ENCODE results near the gene TMEM243. TPM values are rescaled to one million over a fixed set of nuclear protein-coding genes. Genes with fewer than 3 reads are reported as not detected.
"Not testable (repeated sequence)": the region's sequence is repeated elsewhere in the genome, so short reads cannot be mapped to it uniquely, and the experiment has no call there.

The TMEM243 gene
- total RNA-seq, 1 donor from 2014 or later = 21.8 TPM

DNA sequence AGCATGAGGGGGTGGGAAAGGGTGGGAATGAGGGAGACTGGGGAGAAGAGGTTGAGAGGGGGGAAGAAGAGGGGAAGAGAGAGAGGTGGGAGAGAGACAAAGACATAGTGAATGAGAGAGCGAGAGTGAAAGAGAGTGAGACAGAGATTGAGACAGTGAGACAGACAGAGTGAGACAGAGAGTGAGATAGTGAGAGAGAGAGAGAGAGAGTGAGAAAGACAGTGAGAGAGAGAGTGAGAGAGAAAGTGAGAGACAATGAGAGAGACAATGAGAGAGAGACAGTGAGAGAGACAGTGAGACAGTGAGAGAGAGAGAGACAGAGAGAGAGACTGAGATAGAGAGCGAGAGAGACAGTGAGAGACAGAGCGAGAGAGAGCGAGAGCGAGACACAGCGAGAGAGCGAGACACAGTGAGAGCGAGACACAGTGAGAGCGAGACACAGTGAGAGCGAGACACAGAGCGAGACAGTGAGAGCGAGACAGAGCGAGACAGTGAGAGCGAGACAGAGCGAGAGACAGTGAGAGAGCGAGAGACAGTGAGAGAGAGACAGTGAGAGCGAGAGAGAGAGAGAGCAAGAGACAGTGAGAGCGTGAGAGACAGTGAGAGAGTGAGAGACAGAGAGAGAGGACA is 10.1 kb downstream of the TMEM243 start:
- peaks cover 17% of the 10 kb centered on the region for H3K9me3 Mint-ChIP-seq
- TF ChIP-seq, protein P1, sequence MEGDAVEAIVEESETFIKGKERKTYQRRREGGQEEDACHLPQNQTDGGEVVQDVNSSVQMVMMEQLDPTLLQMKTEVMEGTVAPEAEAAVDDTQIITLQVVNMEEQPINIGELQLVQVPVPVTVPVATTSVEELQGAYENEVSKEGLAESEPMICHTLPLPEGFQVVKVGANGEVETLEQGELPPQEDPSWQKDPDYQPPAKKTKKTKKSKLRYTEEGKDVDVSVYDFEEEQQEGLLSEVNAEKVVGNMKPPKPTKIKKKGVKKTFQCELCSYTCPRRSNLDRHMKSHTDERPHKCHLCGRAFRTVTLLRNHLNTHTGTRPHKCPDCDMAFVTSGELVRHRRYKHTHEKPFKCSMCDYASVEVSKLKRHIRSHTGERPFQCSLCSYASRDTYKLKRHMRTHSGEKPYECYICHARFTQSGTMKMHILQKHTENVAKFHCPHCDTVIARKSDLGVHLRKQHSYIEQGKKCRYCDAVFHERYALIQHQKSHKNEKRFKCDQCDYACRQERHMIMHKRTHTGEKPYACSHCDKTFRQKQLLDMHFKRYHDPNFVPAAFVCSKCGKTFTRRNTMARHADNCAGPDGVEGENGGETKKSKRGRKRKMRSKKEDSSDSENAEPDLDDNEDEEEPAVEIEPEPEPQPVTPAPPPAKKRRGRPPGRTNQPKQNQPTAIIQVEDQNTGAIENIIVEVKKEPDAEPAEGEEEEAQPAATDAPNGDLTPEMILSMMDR (conservative IDR thresholded peaks at IDR 0.05) = no peak
- no peak overlapping the region for H3K27ac Mint-ChIP-seq (ENCODE audit: unreplicated experiment)
- DNase-seq (ENCODE audit: low read depth, low spot score) = no peak
- H3K4me1 Mint-ChIP-seq = peaks cover 5% of the 10 kb centered on the region
- H3K27me3 Mint-ChIP-seq (ENCODE audit: low read depth) = no peaks in the 10 kb centered on the region
- no peak overlapping the region for H3K4me3 Mint-ChIP-seq
- peaks cover 43% of the 10 kb centered on the region for H3K36me3 Mint-ChIP-seq (ENCODE audit: low read depth)

DNA sequence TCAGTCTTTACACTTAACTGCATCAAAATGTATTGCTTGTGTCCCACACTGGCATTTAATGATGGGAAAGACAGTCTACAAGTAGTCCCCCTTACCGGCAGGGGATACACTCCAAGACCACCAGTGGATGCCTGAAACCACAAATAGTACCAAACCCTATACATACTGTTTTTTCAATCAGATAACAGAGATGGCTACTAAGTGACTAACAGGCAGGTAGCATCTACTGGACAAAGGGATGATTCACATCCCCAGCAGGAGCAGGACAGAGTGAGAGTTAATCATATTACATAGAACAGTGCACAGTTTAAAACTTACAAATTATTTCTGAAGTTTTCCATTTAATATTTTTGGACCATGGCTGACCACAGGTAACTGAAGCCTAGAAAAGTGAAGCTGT is 13.2 kb downstream of the TMEM243 start:
- Mint-ChIP-seq H3K4me3 (no peak overlapping the region), H3K4me1 (peaks cover 15% of the 10 kb centered on the region), H3K27ac (ENCODE audit: unreplicated experiment) (no peak overlapping the region), H3K9me3 (peaks cover 30% of the 10 kb centered on the region), H3K36me3 (ENCODE audit: low read depth) (peaks cover 66% of the 10 kb centered on the region), H3K27me3 (ENCODE audit: low read depth) (no peaks in the 10 kb centered on the region)
- DNase-seq (ENCODE audit: low read depth, low spot score) = no peak
- TF ChIP-seq, protein P1 (conservative IDR thresholded peaks at IDR 0.05) = no peak

DNA sequence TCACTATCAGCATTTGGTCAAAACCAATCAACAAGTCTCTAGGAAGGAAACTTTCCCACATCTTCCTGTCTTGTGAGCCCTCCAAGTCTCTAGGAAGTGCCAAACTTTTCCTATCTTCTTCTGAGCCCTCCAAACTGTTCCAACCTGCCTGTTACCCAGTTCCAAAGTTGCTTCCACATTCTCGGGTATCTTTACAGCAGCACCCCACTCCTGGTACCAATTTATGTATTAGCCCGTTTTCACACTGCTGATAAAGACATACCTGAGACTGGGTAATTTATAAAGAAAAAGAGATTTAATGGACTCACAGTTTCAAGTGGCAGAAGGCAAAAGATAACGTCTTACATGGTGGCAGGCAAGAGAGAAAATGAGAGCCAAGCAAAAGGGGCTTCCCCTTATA is 13.8 kb downstream of the TMEM243 start:
- not testable (repeated sequence) for H3K27ac Mint-ChIP-seq (ENCODE audit: unreplicated experiment); H3K27me3 Mint-ChIP-seq (ENCODE audit: low read depth); DNase-seq (ENCODE audit: low read depth, low spot score)
- Mint-ChIP-seq H3K4me1 (peaks cover 15% of the 10 kb centered on the region), H3K4me3 (peak overlapping the region; percentile 3), H3K9me3 (peaks cover 30% of the 10 kb centered on the region), H3K36me3 (ENCODE audit: low read depth) (peaks cover 68% of the 10 kb centered on the region)

DNA sequence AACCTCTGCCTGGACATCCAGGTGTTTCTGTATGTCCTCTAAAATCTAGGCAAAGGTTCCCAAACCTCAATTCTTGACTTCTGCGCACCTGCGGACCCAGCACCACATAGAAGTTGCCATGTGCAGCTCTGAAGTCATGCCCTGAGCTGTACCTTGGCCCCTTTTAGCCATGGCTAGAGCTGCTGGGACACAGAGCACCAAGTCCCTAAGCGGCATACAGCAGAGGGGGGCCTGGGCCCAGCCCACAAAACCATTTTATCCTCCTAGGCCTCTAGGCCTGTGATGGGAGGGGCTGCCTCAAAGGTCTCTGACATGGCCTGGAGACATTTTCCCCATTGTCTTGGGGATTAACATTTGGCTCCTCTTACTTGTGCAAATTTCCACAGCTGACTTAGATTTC is 14.6 kb downstream of the TMEM243 start:
- no peak for DNase-seq (ENCODE audit: low read depth, low spot score)
- H3K27me3 Mint-ChIP-seq (ENCODE audit: low read depth) = no peaks in the 10 kb centered on the region
- no peak overlapping the region for H3K4me3 Mint-ChIP-seq
- H3K27ac Mint-ChIP-seq (ENCODE audit: unreplicated experiment) = no peak overlapping the region
- peaks cover 15% of the 10 kb centered on the region for H3K4me1 Mint-ChIP-seq
- H3K36me3 Mint-ChIP-seq (ENCODE audit: low read depth) = peaks cover 71% of the 10 kb centered on the region
- H3K9me3 Mint-ChIP-seq = peaks cover 30% of the 10 kb centered on the region
- TF ChIP-seq, protein P1 (conservative IDR thresholded peaks at IDR 0.05) = no peak

DNA sequence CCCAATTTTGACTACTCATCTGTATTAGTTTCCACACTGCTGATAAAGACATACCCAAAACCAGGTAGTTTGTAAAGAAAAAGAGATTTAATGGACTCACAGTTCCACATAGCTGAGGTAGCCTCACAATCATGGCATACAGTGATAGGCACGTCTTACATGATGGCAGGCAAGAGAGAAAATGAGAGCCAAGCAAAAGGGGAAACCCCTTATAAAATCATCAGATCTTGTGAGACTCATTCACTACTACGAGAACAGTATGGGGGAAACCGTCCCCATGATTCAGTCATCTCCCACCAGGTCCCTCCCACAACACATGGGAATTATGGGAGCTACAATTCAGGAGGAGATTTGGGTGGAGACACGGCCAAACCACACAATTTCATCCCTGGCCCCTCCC is 15.6 kb downstream of the TMEM243 start:
- DNase-seq (ENCODE audit: low read depth, low spot score); H3K27ac Mint-ChIP-seq (ENCODE audit: unreplicated experiment); H3K4me3 Mint-ChIP-seq; H3K27me3 Mint-ChIP-seq (ENCODE audit: low read depth): not testable (repeated sequence)
- Mint-ChIP-seq H3K9me3 (peaks cover 33% of the 10 kb centered on the region), H3K4me1 (peaks cover 10% of the 10 kb centered on the region), H3K36me3 (ENCODE audit: low read depth) (peaks cover 74% of the 10 kb centered on the region)

DNA sequence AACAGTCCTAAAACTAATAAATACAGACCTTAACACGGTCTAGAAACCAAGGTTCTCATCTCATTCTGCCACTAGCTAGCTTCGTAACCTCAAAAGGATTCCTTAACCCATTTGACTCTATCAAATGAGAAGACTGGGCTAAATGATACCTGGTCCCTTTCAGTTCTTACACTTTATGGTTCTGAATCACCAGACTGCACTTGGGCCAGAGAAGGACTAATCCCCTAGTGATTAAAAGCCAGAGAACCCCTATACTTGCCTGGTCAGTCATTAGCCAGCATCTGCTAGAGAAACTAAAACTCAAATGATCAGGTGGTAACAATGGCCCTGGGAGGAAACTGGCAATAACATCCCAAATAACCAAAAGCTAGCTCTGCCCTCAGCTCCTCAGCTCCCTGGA is 16.8 kb downstream of the TMEM243 start:
- TF ChIP-seq, protein P1 (conservative IDR thresholded peaks at IDR 0.05) = no peak
- Mint-ChIP-seq H3K9me3 (peaks cover 29% of the 10 kb centered on the region), H3K36me3 (ENCODE audit: low read depth) (peaks cover 71% of the 10 kb centered on the region), H3K27me3 (ENCODE audit: low read depth) (no peaks in the 10 kb centered on the region), H3K4me3 (no peak overlapping the region), H3K4me1 (peaks cover 10% of the 10 kb centered on the region), H3K27ac (ENCODE audit: unreplicated experiment) (no peak overlapping the region)
- DNase-seq (ENCODE audit: low read depth, low spot score) = no peak
